OCI-LY7 (cell line): ENCODE measurements around the gene CDRT4. TPM values are rescaled to one million over a fixed set of nuclear protein-coding genes. Genes with fewer than 3 reads are reported as not detected.

Experiments
- Bru-seq: library from RNA; stranded (reverse); fragments of 400-500 nt; gene quantifications from one replicate; lab custom pipeline; 2021; lab: Mats Ljungman, UMichigan
- BruChase-seq, 2 experiments: library from RNA; stranded (reverse); fragments of 400-500 nt; gene quantifications; one replicate each; lab custom pipeline; 2021; lab: Mats Ljungman, UMichigan
- BruUV-seq: library from RNA; stranded (reverse); fragments of 400-500 nt; replicated peaks from 2 replicates; lab custom pipeline; 2021; lab: Mats Ljungman, UMichigan
- CTCF ChIA-PET: fragments of 300-600 bp; sonication (Branson Sonifier 250); formaldehyde crosslinking; loops from one replicate; lab custom pipeline; 2022; ENCODE audit warnings: antibody characterized with exemption; ENCODE audit not compliant: unreplicated experiment; lab: Charles Lee
- POLR2A ChIA-PET: fragments of 300-600 bp; sonication (Branson Sonifier 250); formaldehyde crosslinking; loops from one replicate; lab custom pipeline; 2022; ENCODE audit warnings: antibody characterized with exemption; lab: Charles Lee
- DNase-seq: peaks from one replicate; pipeline ENCODE4 v3.0.0-alpha.2; 2015; ENCODE audit warnings: low spot score
- H2AFZ ChIP-seq: fragments of 200-600 bp; sonication (generic), shearing (Covaris generic); 2 replicates; pipeline ENCODE4 v1.6.1; 2014; ENCODE audit warnings: mild to moderate bottlenecking, antibody characterized with exemption, low read length, moderate library complexity
- H3K27ac ChIP-seq: fragments of 200-600 bp; sonication (generic); 2 replicates; pipeline ENCODE4 v1.5.1; 2014; ENCODE audit warnings: mixed run types, low read depth, mild to moderate bottlenecking, moderate library complexity, low read length, inconsistent platforms; ENCODE audit not compliant: poor library complexity, severe bottlenecking
- H3K36me3 ChIP-seq: fragments of 200-600 bp; sonication (generic); 2 replicates; pipeline ENCODE4 v1.6.1; 2014; ENCODE audit warnings: mild to moderate bottlenecking, antibody characterized with exemption, low read length, moderate library complexity, mixed read lengths; ENCODE audit not compliant: insufficient read depth
- H3K4me1 ChIP-seq: fragments of 200-600 bp; sonication (generic); 2 replicates; pipeline ENCODE4 v1.5.1; 2014; ENCODE audit warnings: mild to moderate bottlenecking, low read length; ENCODE audit not compliant: insufficient read depth, poor library complexity, severe bottlenecking
- H3K4me2 ChIP-seq: fragments of 200-600 bp; sonication (generic); 2 replicates; pipeline ENCODE4 v1.6.1; 2014; ENCODE audit warnings: mild to moderate bottlenecking, low read length
- H3K4me3 ChIP-seq: fragments of 200-600 bp; sonication (generic); 2 replicates; pipeline ENCODE4 v1.5.1; 2014; ENCODE audit warnings: mild to moderate bottlenecking, low read depth, low read length; ENCODE audit not compliant: poor library complexity, severe bottlenecking
- H3K79me2 ChIP-seq: fragments of 200-600 bp; sonication (generic); 2 replicates; pipeline ENCODE4 v1.6.1; 2016; ENCODE audit warnings: low read depth, mild to moderate bottlenecking, low read length, moderate library complexity, mixed read lengths; ENCODE audit not compliant: insufficient read depth
- H3K9me2 ChIP-seq: fragments of 200-600 bp; sonication (generic); 2 replicates; pipeline ENCODE4 v1.6.1; 2016; ENCODE audit warnings: mild to moderate bottlenecking, low read length, mixed read lengths; ENCODE audit not compliant: insufficient read depth
- H3K9me3 ChIP-seq: fragments of 200-600 bp; sonication (generic); 2 replicates; pipeline ENCODE4 v1.6.1; 2014; ENCODE audit warnings: mild to moderate bottlenecking, mixed run types, low read length, mixed read lengths
- H4K20me1 ChIP-seq: fragments of 200-600 bp; sonication (generic); 2 replicates; pipeline ENCODE4 v1.6.1; 2014; ENCODE audit warnings: mild to moderate bottlenecking, antibody characterized with exemption, low read length, moderate library complexity, mixed read lengths; ENCODE audit not compliant: insufficient read depth
- CTCF ChIP-seq: fragments of 200-600 bp; sonication (generic); conservative IDR thresholded peaks from 2 replicates; pipeline ENCODE4 v1.5.1; 2014; ENCODE audit warnings: mild to moderate bottlenecking, antibody characterized with exemption, low read length, moderate library complexity, mixed read lengths
- EZH2phosphoT487 ChIP-seq: fragments of 200-600 bp; sonication (generic); IDR thresholded peaks from 2 replicates; pipeline ENCODE4 v1.6.1; 2018; ENCODE audit warnings: low read depth, borderline replicate concordance, mild to moderate bottlenecking, mixed run types, antibody characterized with exemption, low read length, moderate library complexity, mixed read lengths
- intact Hi-C: fragments of 100-400 bp; cut with micrococcal nuclease; formaldehyde crosslinking; loops from one replicate; pipeline ENCODE4 v1.10.0; 2022; ENCODE audit not compliant: unreplicated experiment
- long read RNA-seq: library from polyadenylated mRNA; stranded (forward); transcript quantifications from one replicate; pipeline ENCODE4 v2.0.0, GENCODE V29; 2022
- total RNA-seq, 2 experiments: library from RNA; depleted of rRNA in 1 of 2; stranded (reverse); fragments of >200 nt in 1 of 2; shearing (Covaris generic) in 1 of 2; gene quantifications; 2 replicates each; pipeline ENCODE4 v1.2.3, GENCODE V29; 2014 to 2022

Gene CDRT4
- total RNA-seq (2014; rRNA removed; shearing (Covaris generic)): 0.31 and 1.7 TPM in 2 replicates
- total RNA-seq (2022): 6.2 and 7.1 TPM in 2 replicates
- percentile 36 among the genes with signal in this experiment for Bru-seq, nascent RNA
- percentile 57 among the genes with signal in this experiment for BruChase-seq, experiment 1, labeled RNA remaining after a 6-hour chase
- percentile 50 among the genes with signal in this experiment for BruChase-seq, experiment 2, labeled RNA remaining after a 2-hour chase
- long read RNA-seq: 0 reads

GRCh38 chr17:15467592-15467991 lies at the start of gene CDRT4:
Gene CDRT4 (minus strand): TSS chr17:15467621. CDS start chr17:15440238, 27,383 bp downstream.
- Histone ChIP-seq H4K20me1 (no peaks in the 10 kb centered on the region), H3K9me3 (no peaks in the 10 kb centered on the region), H2AFZ (no peak within 1 kb of the TSS), H3K9me2 (no peaks in the 10 kb centered on the region), H3K36me3 (no peaks in the 10 kb centered on the region), H3K27ac (no peak within 1 kb of the TSS), H3K4me3 (no peak within 1 kb of the TSS), H3K4me2 (no peak within 1 kb of the TSS), H3K79me2 (no peaks in the 10 kb centered on the region), H3K4me1 (no peaks in the 10 kb centered on the region)
- ChIA-PET POLR2A (no interaction called here), CTCF (no interaction called here)
- DNase-seq: no peak
- TF ChIP-seq CTCF (no peak), EZH2phosphoT487 (no peak)
- intact Hi-C loops: no loop called here
- BruUV-seq: no TSS peak

- H3K27ac ChIP-seq: no peak overlapping the region
- BruUV-seq: no TSS peak
- no peak overlapping the region for H2AFZ ChIP-seq
- ChIA-PET POLR2A (no interaction called here), CTCF (no interaction called here)
- no peak for TF ChIP-seq CTCF
- no peak for TF ChIP-seq EZH2phosphoT487
- H3K4me1 ChIP-seq: no peaks in the 10 kb centered on the region
- intact Hi-C loops: no loop called here
- no peaks in the 10 kb centered on the region for H4K20me1 ChIP-seq
- H3K4me3 ChIP-seq: no peak overlapping the region
- no peaks in the 10 kb centered on the region for H3K79me2 ChIP-seq
- no peak overlapping the region for H3K4me2 ChIP-seq
- DNase-seq: no peak
- H3K9me3 ChIP-seq: no peaks in the 10 kb centered on the region
- H3K9me2 ChIP-seq: no peaks in the 10 kb centered on the region
- H3K36me3 ChIP-seq: no peaks in the 10 kb centered on the region
These were observed 48.7 kb upstream of the CDRT4 start for GRCh38 chr17:15516150-15516549.

- intact Hi-C loops: no loop called here
- no peaks in the 10 kb centered on the region for H4K20me1 ChIP-seq
- DNase-seq: no peak
- H3K27ac ChIP-seq: no peak overlapping the region
- H3K9me2 ChIP-seq: no peaks in the 10 kb centered on the region
- no peak overlapping the region for H3K4me3 ChIP-seq
- CTCF ChIA-PET: no interaction called here
- no TSS peak for BruUV-seq
- H3K9me3 ChIP-seq: no peaks in the 10 kb centered on the region
- no peaks in the 10 kb centered on the region for H3K4me1 ChIP-seq
- TF ChIP-seq EZH2phosphoT487: no peak
- no peak for TF ChIP-seq CTCF
- H3K79me2 ChIP-seq: no peaks in the 10 kb centered on the region
- POLR2A ChIA-PET: no interaction called here
- H3K4me2 ChIP-seq: no peak overlapping the region
- H2AFZ ChIP-seq: no peak overlapping the region
- no peaks in the 10 kb centered on the region for H3K36me3 ChIP-seq
These were observed 47.0 kb upstream of the CDRT4 start for GRCh38 chr17:15514469-15514868.
